Measurements from ENCODE around the gene FAIM. TPM values are rescaled to one million over a fixed set of nuclear protein-coding genes. Genes with fewer than 3 reads are reported as not detected.

The FAIM gene
- total and polyA plus RNA-seq, 2 experiments from 2014 or later = 12.0 to 29.7 TPM

GRCh38 chr3:138578961-138579574 lies 29.5 kb upstream of the FAIM start (continued):
- TF ChIP-seq CTCF (conservative IDR thresholded peaks at IDR 0.05; ENCODE audit: low read depth in 2 of 2) (no peak), CREB1 (CRISPR knock-in tag; IDR thresholded peaks at IDR 0.05; ENCODE audit: low read depth) (no peak)

- no peaks in the 10 kb centered on the region for H3F3A ChIP-seq (replicated peaks; ENCODE audit: low read depth)
- Mint-ChIP-seq H3K9me3 (no peaks in the 10 kb centered on the region), H3K4me1 (no peaks in the 10 kb centered on the region; the same call in 2 of the 3 replicates), H3K36me3 (ENCODE audit: low read depth) (peaks cover 5% of the 10 kb centered on the region; the same call in 2 of the 3 replicates), H3K4me3 (no peak overlapping the region), H3K27me3 (ENCODE audit: insufficient read depth, low read depth, poor library complexity) (no peaks in the 10 kb centered on the region), H3K27ac (no peak overlapping the region)
- H3K79me2 ChIP-seq (replicated peaks; ENCODE audit: insufficient read depth) = peaks cover 13% of the 10 kb centered on the region; the same call in 1 of the 2 replicates
- H3K27me3 ChIP-seq (ENCODE audit: insufficient read depth) = no peaks in the 10 kb centered on the region
- H4K20me1 ChIP-seq (replicated peaks; ENCODE audit: insufficient read depth) = no peaks in the 10 kb centered on the region
- no peaks in the 10 kb centered on the region for H3K36me3 ChIP-seq (ENCODE audit: insufficient read depth)
- no peaks in the 10 kb centered on the region for H3K4me1 ChIP-seq (ENCODE audit: insufficient read depth)
- H3K4me2 ChIP-seq = no peak overlapping the region
- no peak overlapping the region for H3K27ac ChIP-seq (ENCODE audit: low read depth)
- no peak overlapping the region for H2AFZ ChIP-seq
- TF ChIP-seq ZNF114 (CRISPR knock-in tag; IDR thresholded peaks at IDR 0.05) (no peak), JUNB (IDR thresholded peaks at IDR 0.05; ENCODE audit: unreplicated experiment) (no peak), EZH2phosphoT487 (IDR thresholded peaks at IDR 0.05; ENCODE audit: unreplicated experiment) (no peak), ZNF331 (CRISPR knock-in tag; IDR thresholded peaks at IDR 0.05; ENCODE audit: low read depth) (no peak), CTCF (conservative IDR thresholded peaks at IDR 0.05; ENCODE audit: low read depth in 2 of 2) (no peak)
- no peak overlapping the region for H3K4me3 ChIP-seq
- no peaks in the 10 kb centered on the region for H3K9me2 ChIP-seq (ENCODE audit: insufficient read depth)
- DNase-seq (ENCODE audit: low spot score) (no peak), ATAC-seq (no peak)
These were observed 21.2 kb upstream of the FAIM start for GRCh38 chr3:138587374-138587773.

GRCh38 chr3:138588445-138588844 lies 20.1 kb upstream of the FAIM start:
- H3K36me3 ChIP-seq (ENCODE audit: insufficient read depth) = no peaks in the 10 kb centered on the region
- peaks cover 4% of the 10 kb centered on the region for H3K27me3 Mint-ChIP-seq (ENCODE audit: insufficient read depth, low read depth, poor library complexity)
- H3K4me3 ChIP-seq = no peak overlapping the region
- H3F3A ChIP-seq (replicated peaks; ENCODE audit: low read depth) = no peaks in the 10 kb centered on the region
- no peaks in the 10 kb centered on the region; the same call in 2 of the 3 replicates for H3K4me1 Mint-ChIP-seq
- H4K20me1 ChIP-seq (replicated peaks; ENCODE audit: insufficient read depth) = no peaks in the 10 kb centered on the region
- DNase-seq (ENCODE audit: low spot score) (no peak), ATAC-seq (no peak)
- no peaks in the 10 kb centered on the region for H3K9me2 ChIP-seq (ENCODE audit: insufficient read depth)
- no peaks in the 10 kb centered on the region for H3K9me3 Mint-ChIP-seq
- H3K27me3 ChIP-seq (ENCODE audit: insufficient read depth) = no peaks in the 10 kb centered on the region
- H3K27ac ChIP-seq (ENCODE audit: low read depth) = no peak overlapping the region
- no peak overlapping the region for H3K4me2 ChIP-seq
- H3K79me2 ChIP-seq (replicated peaks; ENCODE audit: insufficient read depth) = peaks cover 17% of the 10 kb centered on the region; the same call in 1 of the 2 replicates
- peaks cover 5% of the 10 kb centered on the region; the same call in 2 of the 3 replicates for H3K36me3 Mint-ChIP-seq (ENCODE audit: low read depth)
- no peak overlapping the region for H3K27ac Mint-ChIP-seq
- peaks cover 8% of the 10 kb centered on the region; the same call in 1 of the 2 replicates for H3K4me1 ChIP-seq (ENCODE audit: insufficient read depth)
- H2AFZ ChIP-seq = no peak overlapping the region
- H3K4me3 Mint-ChIP-seq = no peak overlapping the region
- TF ChIP-seq ZNF331 (CRISPR knock-in tag; IDR thresholded peaks at IDR 0.05; ENCODE audit: low read depth) (no peak), POLR2AphosphoS5 (IDR thresholded peaks at IDR 0.05; ENCODE audit: low read depth) (no peak), EZH2phosphoT487 (IDR thresholded peaks at IDR 0.05; ENCODE audit: unreplicated experiment) (no peak), CTCF (conservative IDR thresholded peaks at IDR 0.05; ENCODE audit: low read depth in 2 of 2) (no peak), STAT1 (IDR thresholded peaks at IDR 0.05; ENCODE audit: unreplicated experiment) (no peak), NANOG (IDR thresholded peaks at IDR 0.05; ENCODE audit: borderline replicate concordance) (no peak), REST (IDR thresholded peaks at IDR 0.05; ENCODE audit: unreplicated experiment) (no peak), CREB1 (CRISPR knock-in tag; IDR thresholded peaks at IDR 0.05; ENCODE audit: low read depth) (no peak), EZH2 (IDR thresholded peaks at IDR 0.05; ENCODE audit: low read depth, unreplicated experiment) (no peak)

Measured in GM23338 (cell line).